ENCODE data around the gene ETDC.
"Not testable (repeated sequence)": the region's sequence is repeated elsewhere in the genome, so short reads cannot be mapped to it uniquely, and the experiment has no call there.

ETDC gene

GRCh38 chrX:135309430-135309923 is at the start of gene ETDC:
TSS of gene ETDC (plus strand) at chrX:135309480. CDS start at chrX:135309480, 0 bp downstream.
- in situ Hi-C loops (cut with MboI; ENCODE audit: low sequenced_read_pairs) = no loop called here

- in situ Hi-C loops (cut with MboI; ENCODE audit: low sequenced_read_pairs) = not testable (repeated sequence)
These were observed 48.3 kb upstream of the ETDC start for GRCh38 chrX:135260976-135261375.

DNA sequence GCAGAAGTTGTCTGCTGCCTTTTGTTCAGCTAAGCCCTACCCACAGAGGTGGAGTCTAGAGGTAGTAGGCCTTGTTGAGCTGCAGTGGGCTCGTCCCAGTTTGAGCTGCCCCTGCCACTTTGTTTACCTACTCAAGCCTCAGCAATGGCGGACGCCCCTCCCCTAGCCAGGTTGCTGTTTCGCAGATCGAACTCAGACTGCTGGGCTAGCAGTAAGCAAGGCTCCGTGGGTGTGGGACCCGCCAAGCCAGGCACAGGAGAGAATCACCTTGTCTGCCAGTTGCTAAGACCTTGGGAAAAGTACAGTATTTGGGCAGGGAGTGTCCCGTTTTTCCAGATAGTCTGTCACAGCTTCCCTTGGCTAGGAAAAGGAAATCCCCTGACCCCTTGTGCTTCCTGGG is 45.9 kb upstream of the ETDC start:
- in situ Hi-C loops (cut with MboI; ENCODE audit: low sequenced_read_pairs) = not testable (repeated sequence)

GRCh38 chrX:135264206-135264605 is 45.1 kb upstream of the ETDC start:
- in situ Hi-C loops (cut with MboI; ENCODE audit: low sequenced_read_pairs) = no loop called here

DNA sequence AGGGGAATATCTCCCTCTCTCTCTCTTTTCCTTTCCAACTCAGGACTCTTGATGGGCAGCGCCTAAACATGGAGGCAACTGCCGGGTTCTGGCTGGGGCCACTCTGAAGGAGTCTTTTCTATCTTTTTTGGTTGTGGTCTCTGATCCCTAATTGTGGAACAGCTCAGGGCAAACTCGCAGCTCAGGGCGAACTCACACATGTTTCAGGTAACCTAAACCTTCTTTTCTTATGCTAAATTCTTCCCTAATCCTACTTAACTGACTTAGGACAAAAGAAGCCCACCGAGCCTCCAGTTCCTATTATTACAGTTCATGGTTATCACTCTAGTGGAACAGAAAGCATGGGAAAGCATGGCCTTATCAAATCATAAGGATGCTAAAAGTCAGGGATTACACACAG is 36.1 kb upstream of the ETDC start:
- in situ Hi-C loops (cut with MboI; ENCODE audit: low sequenced_read_pairs) = no loop called here

GRCh38 chrX:135275973-135276372 is 33.3 kb upstream of the ETDC start:
- in situ Hi-C loops (cut with MboI; ENCODE audit: low sequenced_read_pairs) = no loop called here

DNA sequence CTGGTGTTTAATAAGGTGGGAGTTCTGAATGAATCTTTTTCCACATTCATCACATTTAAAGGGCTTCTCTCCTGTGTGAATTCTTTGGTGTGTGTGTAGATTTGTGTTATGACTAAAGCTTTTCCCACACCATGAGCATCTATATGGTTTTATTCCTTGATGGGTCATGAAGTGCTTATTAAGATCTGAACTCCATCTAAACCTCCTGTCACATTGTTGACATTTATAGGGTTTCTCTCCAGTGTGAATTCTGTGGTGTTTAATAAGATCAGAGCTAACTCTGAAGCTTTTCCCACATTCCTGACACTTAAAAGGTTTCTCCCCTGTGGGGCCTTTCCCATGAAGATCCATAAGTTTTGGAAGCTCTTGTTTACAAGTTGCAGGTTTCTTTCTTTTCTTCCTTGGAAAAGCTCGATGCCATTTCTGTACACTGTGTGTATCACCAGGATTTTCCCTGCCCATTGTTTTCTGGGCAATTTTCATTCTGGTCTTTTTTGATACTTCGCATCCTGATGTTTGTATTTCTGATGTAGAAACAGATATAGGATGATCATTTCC is 21.9 kb upstream of the ETDC start:
- in situ Hi-C loops (cut with MboI; ENCODE audit: low sequenced_read_pairs) = no loop called here

- in situ Hi-C loops (cut with MboI; ENCODE audit: low sequenced_read_pairs) = no loop called here
These were observed 13.9 kb upstream of the ETDC start for GRCh38 chrX:135295238-135295943.

- in situ Hi-C loops (cut with MboI; ENCODE audit: low sequenced_read_pairs) = no loop called here
These were observed 13.4 kb upstream of the ETDC start for GRCh38 chrX:135295944-135296305.

DNA sequence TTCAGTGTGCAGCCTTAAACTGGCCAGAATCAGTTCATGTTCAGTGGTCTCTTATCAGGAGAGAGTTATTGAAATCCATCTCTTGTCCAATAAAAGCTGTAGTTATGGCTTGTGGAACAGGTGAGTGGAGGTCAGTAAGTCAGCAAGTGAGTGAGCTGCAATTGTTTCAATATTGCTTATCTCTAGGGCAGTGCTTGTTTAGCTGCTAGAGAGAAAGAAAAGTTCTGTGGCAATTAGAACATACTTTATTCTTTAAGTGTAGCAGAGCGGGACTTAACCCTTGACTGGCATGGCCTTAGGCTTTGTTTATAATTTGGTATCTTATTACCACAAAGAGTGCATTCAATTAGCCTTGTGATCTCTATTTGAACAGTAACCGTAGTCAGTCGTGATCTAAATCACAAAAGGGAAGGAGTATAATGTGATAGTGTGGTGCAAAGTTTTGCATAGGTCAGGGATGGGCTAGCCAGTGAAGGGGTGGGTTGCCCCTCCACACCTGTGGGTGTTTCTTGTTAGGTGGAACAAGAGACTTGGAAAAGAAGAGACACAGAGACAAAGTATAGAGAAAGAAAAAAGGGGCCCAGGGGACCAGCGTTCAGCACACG is 6.9 kb upstream of the ETDC start:
- in situ Hi-C loops (cut with MboI; ENCODE audit: low sequenced_read_pairs) = no loop called here

GRCh38 chrX:135304741-135305140 is 4.5 kb upstream of the ETDC start:
- in situ Hi-C loops (cut with MboI; ENCODE audit: low sequenced_read_pairs) = no loop called here

- in situ Hi-C loops (cut with MboI; ENCODE audit: low sequenced_read_pairs) = no loop called here
These were observed 2.1 kb upstream of the ETDC start for GRCh38 chrX:135307171-135307570.

DNA sequence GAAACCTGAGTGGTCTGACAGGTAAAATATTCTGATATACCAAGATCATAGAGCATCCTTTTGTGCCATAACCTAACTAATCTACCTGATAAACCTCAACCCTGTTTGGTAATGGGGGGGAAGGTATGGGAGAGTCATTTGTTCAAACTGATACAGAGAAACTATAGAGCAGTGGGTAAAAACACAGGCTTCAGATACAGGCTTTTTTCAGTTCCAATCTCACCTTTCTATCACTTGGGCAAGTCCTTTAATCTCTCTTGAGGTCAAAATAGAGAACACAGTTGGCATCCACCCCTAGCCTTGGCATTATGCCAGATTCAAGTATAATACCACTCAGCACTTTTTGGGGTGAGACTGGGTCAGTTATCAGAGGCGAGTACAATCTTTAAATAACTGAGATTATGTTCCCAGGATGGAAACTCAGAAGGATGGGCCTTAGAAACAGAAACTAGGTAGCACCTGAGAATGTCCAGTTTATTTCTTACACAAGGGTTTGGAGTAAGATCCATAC is 880 bp upstream of the ETDC start:
- in situ Hi-C loops (cut with MboI; ENCODE audit: low sequenced_read_pairs) = no loop called here

DNA sequence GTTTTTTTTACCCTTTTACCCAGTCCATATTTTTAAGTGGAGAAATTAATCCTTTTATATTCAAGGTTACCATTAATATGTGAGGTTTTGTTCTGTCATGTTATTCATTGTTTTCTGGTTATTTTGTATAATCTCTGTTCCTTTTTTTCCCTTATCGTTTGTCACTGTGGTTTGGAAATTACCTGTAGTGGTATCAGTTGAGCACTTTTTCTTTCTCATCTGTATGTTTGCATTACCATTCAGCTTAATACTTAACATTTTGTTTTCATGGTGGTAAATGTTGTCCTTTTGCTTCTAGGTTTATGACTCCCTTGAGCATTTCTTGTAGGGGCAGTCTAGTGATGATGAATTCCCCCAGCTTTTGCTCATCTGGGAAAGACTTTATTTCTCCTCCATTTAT is 6.6 kb downstream of the ETDC start:
- in situ Hi-C loops (cut with MboI; ENCODE audit: low sequenced_read_pairs) = no loop called here

GRCh38 chrX:135324463-135324862 is 15.2 kb downstream of the ETDC start:
- in situ Hi-C loops (cut with MboI; ENCODE audit: low sequenced_read_pairs) = no loop called here

GRCh38 chrX:135325036-135325818 is 15.9 kb downstream of the ETDC start:
- in situ Hi-C loops (cut with MboI; ENCODE audit: low sequenced_read_pairs) = not testable (repeated sequence)

DNA sequence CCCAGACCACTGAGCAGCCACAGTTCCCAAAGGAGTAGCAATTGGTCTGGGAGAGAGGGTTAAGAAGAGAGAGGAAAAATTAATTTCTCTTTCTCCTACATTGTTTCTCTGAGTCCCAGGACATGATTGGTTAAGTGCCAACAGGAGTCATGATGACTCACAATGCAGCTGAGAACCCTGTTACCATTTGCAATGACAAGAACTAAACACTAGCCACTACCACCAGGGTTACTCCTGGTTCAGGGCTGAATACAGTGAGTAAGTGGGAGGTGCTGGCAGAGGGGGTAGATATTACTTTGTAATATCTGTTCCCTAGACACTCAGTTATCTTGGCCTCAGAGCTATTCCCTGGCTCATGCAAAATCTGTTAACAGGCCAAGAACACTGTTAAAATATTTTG is 18.0 kb downstream of the ETDC start:
- in situ Hi-C loops (cut with MboI; ENCODE audit: low sequenced_read_pairs) = no loop called here

DNA sequence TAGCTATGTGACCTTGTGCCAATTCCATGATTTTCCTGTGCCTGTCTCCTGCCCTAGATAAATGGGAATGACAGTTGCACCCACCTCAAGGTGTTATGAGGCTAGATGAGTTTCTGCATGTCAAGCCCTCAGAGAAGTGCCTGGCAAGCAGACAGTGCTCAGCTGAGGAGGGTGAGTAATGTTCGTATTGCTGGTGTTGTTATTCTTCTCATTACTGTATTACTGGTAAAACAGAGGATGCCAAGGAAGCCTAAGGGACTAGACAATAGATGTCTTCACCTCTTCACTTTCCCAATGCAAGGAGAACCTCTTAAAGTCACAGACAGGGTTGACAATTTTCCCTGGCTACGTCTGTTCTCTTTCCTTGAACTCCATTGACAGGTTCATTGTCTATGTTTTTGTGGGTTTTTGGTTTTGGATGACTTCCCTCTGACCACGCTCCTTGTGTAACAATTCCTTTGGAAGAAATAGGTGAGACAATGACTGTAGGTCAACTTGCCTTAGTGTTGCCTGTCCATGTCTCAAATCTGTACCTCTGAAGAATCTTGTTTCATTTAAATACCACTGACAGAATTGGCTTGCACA is 19.2 kb downstream of the ETDC start:
- in situ Hi-C loops (cut with MboI; ENCODE audit: low sequenced_read_pairs) = no loop called here

GRCh38 chrX:135330706-135331105 is 21.4 kb downstream of the ETDC start:
- in situ Hi-C loops (cut with MboI; ENCODE audit: low sequenced_read_pairs) = no loop called here

DNA sequence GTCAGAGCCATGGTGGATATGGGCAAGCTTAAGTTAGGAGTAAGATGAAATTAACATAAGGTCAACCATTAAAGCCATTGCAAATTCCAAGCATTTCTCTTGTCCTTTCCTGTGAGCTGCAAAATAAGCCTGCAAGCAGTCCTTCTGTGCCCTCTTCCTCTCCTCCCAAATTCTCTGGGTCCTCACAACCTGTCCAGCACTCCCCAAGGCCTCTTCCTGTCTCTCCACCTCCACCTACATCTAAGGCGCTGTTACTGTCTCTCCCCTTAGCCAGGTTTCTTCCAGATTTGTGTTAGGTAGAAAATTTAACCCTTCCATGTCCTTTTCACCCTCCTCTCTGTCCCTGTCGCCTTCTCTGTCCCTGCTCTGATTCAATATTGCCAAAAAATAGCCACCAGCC is 22.2 kb downstream of the ETDC start:
- in situ Hi-C loops (cut with MboI; ENCODE audit: low sequenced_read_pairs) = no loop called here

GRCh38 chrX:135340831-135341230 is 31.6 kb downstream of the ETDC start:
- in situ Hi-C loops (cut with MboI; ENCODE audit: low sequenced_read_pairs) = no loop called here
